Endothelial cell of umbilical vein (primary cell): ENCODE measurements around the gene CHST11.

ENCODE experiments used
- FOS ChIP-seq: IDR thresholded peaks from 2 replicates; pipeline ENCODE4 v1.6.1; 2011; ENCODE audit warnings: mild to moderate bottlenecking, low read length, moderate library complexity, borderline replicate concordance; ENCODE audit not compliant: insufficient read depth
- JUN ChIP-seq: IDR thresholded peaks from 2 replicates; pipeline ENCODE4 v1.6.1; 2011; ENCODE audit warnings: borderline replicate concordance, low read depth; ENCODE audit not compliant: insufficient read length, insufficient read depth
- MAX ChIP-seq: IDR thresholded peaks from 2 replicates; pipeline ENCODE4 v1.6.1; 2011; ENCODE audit not compliant: insufficient read depth, insufficient read length
- MYC ChIP-seq: IDR thresholded peaks from one replicate; pipeline ENCODE4 v1.6.1; 2011; ENCODE audit warnings: mild to moderate bottlenecking, low read depth, low read length
- POLR2A ChIP-seq: IDR thresholded peaks from 2 replicates; pipeline ENCODE4 v1.6.1; 2012; ENCODE audit warnings: low read depth, mild to moderate bottlenecking, control low read depth, low read length
- POLR2AphosphoS5 ChIP-seq: IDR thresholded peaks from 2 replicates; pipeline ENCODE4 v1.6.1; 2012; ENCODE audit warnings: low read depth, mild to moderate bottlenecking, control low read depth, low read length, moderate library complexity; ENCODE audit not compliant: insufficient read depth
- TF ChIP-seq, protein P1 (sequence below), 2 donors: IDR thresholded peaks; 1 replicate in 1 of 2; 2 replicates in 1 of 2; pipeline ENCODE4 v1.5.1; 2011; ENCODE audit warnings: low read length in 2 of 2, mild to moderate bottlenecking in 2 of 2, moderate library complexity in 2 of 2, control low read depth in 1 of 2, inconsistent platforms in 1 of 2, low read depth in 1 of 2; ENCODE audit not compliant: insufficient read depth in 1 of 2; ENCODE audit errors: extremely low read depth in 1 of 2

DNA sequence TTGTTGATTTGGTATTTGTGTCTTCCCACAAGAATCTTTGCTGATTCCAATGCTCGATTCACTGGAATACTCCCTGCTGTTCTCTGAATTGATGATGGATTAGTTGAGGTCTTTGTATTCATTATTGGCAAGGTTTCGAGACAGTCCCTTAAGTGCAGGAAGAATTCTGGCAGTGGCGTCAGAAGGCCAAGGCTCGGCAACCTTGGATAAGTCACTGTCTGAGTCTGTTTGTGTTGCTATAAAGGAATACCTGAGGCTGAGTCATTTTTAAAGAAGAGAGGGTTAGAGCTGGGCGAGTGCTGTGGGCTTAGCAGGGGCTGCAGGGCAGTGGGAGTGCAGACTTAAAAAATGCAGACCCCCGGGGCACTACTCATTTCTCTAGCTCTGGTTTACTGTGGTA lies 56.9 kb downstream of the CHST11 start:
- TF ChIP-seq POLR2A: no peak
- TF ChIP-seq, protein P1, sequence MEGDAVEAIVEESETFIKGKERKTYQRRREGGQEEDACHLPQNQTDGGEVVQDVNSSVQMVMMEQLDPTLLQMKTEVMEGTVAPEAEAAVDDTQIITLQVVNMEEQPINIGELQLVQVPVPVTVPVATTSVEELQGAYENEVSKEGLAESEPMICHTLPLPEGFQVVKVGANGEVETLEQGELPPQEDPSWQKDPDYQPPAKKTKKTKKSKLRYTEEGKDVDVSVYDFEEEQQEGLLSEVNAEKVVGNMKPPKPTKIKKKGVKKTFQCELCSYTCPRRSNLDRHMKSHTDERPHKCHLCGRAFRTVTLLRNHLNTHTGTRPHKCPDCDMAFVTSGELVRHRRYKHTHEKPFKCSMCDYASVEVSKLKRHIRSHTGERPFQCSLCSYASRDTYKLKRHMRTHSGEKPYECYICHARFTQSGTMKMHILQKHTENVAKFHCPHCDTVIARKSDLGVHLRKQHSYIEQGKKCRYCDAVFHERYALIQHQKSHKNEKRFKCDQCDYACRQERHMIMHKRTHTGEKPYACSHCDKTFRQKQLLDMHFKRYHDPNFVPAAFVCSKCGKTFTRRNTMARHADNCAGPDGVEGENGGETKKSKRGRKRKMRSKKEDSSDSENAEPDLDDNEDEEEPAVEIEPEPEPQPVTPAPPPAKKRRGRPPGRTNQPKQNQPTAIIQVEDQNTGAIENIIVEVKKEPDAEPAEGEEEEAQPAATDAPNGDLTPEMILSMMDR (IDR thresholded peaks at IDR 0.05; ENCODE audit: extremely low read depth in 1 of 2, insufficient read depth in 1 of 2, low read depth in 1 of 2, low read length in 2 of 2): no peak
- TF ChIP-seq JUN: no peak
- no peak for TF ChIP-seq POLR2AphosphoS5
- TF ChIP-seq FOS: no peak
- TF ChIP-seq MYC: no peak
- no peak for TF ChIP-seq MAX
